ENCODE measurements around the gene CRYBA1.

CRYBA1 gene

DNA sequence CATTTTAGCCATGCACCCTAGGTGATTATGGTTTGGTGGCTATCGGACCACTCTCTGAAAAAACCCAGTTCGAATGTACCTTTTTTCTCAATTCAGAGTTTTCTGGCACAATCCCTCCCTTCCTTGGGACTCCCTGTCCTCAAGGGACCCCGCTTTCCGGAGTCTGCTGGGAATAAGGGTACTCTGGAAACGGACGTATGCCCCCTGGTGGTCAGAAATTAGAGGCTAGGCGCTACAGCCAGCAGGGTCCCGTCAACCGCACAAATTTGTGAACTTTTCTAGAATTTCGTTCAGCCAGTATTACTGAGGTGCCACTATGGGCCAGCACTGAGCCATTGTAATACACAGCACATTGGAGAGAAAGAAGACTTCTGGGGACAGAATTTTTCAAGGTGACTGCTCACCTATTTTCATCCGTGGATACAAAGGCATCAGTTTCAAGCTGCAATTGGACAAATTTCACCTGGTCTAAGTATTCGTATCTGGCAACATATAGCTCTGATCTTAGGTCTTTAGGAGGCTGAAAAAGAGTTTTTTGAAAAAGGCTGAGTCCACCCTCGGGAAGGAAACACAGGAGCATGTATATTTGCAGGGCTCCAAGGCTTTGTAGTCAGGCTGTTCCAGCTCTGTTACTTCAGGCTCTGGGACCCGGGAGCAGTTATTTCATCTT lies 27.1 kb upstream of the CRYBA1 start:
- TF ChIP-seq FOXP2 (optimal IDR thresholded peaks at IDR 0.05; ENCODE audit: borderline replicate concordance, extremely low read depth, extremely low read length, insufficient read depth) (no peak), POLR2AphosphoS5 (IDR thresholded peaks at IDR 0.05; ENCODE audit: low read depth, low read length) (no peak), SIN3A (IDR thresholded peaks at IDR 0.05; ENCODE audit: borderline replicate concordance, insufficient read depth, low read length) (no peak), TAF1 (IDR thresholded peaks at IDR 0.05; ENCODE audit: borderline replicate concordance, insufficient read depth, low read length) (no peak), REST (IDR thresholded peaks at IDR 0.05; ENCODE audit: insufficient read depth in 1 of 2, low read depth in 2 of 2, low read length in 2 of 2) (no peak)

DNA sequence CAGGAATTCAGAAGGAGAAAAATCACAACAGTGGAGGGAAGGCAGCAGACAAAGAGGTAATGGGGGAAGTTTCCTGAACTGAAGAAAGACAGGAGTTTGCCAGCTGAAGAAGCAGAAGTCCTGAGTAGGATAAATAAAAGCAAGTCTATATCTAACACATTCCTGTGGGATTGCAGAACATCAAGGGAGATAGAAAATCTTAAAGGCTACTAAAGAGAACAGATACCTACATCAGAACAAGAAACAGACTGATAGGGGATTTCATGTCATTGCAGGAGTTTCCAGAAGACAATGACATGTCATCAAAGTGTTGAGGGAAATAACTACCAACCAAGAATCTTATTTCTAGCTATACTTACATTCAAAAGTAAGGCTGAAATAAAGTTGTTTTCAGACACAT lies 21.3 kb upstream of the CRYBA1 start:
- TF ChIP-seq SIN3A (IDR thresholded peaks at IDR 0.05; ENCODE audit: borderline replicate concordance, insufficient read depth, low read length) (no peak), FOXP2 (optimal IDR thresholded peaks at IDR 0.05; ENCODE audit: borderline replicate concordance, extremely low read depth, extremely low read length, insufficient read depth) (no peak), POLR2AphosphoS5 (IDR thresholded peaks at IDR 0.05; ENCODE audit: low read depth, low read length) (no peak), REST (IDR thresholded peaks at IDR 0.05; ENCODE audit: insufficient read depth in 1 of 2, low read depth in 2 of 2, low read length in 2 of 2) (no peak), TAF1 (IDR thresholded peaks at IDR 0.05; ENCODE audit: borderline replicate concordance, insufficient read depth, low read length) (no peak)

DNA sequence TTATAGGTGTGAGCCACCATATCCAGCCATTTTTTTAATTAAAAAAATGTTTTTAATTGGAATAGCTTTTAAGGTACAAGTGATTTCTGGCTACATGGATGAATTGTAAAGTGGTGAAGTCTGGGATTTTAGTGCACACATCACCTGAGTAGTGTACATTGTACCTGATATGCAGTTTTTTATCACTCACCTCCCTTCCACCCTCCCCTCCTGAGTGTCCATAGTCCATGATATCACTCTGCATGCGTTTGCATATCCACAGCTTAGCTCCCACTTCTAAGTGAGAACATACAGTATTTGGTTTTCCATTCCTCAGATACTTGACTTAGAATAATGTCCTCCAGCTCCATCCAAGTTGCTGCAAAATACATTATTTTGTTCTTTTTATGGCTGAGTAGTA lies 13.4 kb upstream of the CRYBA1 start:
- no peak for TF ChIP-seq TAF1 (IDR thresholded peaks at IDR 0.05; ENCODE audit: borderline replicate concordance, insufficient read depth, low read length)

DNA sequence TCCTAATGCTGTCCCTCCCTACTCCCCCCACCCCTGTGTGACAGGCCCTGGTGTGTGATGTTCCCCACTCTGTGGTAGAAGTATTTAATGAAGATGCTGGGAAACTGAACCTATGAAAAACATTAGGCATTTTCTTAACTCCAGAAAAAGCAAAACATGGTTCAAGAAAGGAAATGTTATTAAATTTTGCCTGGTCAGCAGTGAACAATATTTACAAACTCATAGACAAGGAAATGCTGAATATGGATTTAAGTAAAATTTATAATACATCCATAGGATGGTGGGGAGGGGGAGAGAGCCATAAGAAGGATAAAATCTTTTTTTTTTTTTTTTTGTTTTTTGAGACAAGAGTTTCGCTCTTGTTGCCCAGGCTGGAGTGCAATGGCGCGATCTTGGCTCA lies 10.8 kb upstream of the CRYBA1 start:
- TF ChIP-seq REST (IDR thresholded peaks at IDR 0.05; ENCODE audit: insufficient read depth in 1 of 2, low read depth in 2 of 2, low read length in 2 of 2): no peak
- TF ChIP-seq TAF1 (IDR thresholded peaks at IDR 0.05; ENCODE audit: borderline replicate concordance, insufficient read depth, low read length): no peak
- no peak for TF ChIP-seq SIN3A (IDR thresholded peaks at IDR 0.05; ENCODE audit: borderline replicate concordance, insufficient read depth, low read length)
- TF ChIP-seq POLR2AphosphoS5 (IDR thresholded peaks at IDR 0.05; ENCODE audit: low read depth, low read length): no peak
- TF ChIP-seq FOXP2 (optimal IDR thresholded peaks at IDR 0.05; ENCODE audit: borderline replicate concordance, extremely low read depth, extremely low read length, insufficient read depth): no peak

GRCh38 chr17:29237476-29238132 lies 9.1 kb upstream of the CRYBA1 start:
- no peak for TF ChIP-seq POLR2AphosphoS5 (IDR thresholded peaks at IDR 0.05; ENCODE audit: low read depth, low read length)
- TF ChIP-seq SIN3A (IDR thresholded peaks at IDR 0.05; ENCODE audit: borderline replicate concordance, insufficient read depth, low read length): no peak
- no peak for TF ChIP-seq REST (IDR thresholded peaks at IDR 0.05; ENCODE audit: insufficient read depth in 1 of 2, low read depth in 2 of 2, low read length in 2 of 2)
- TF ChIP-seq TAF1 (IDR thresholded peaks at IDR 0.05; ENCODE audit: borderline replicate concordance, insufficient read depth, low read length): no peak
- TF ChIP-seq FOXP2 (optimal IDR thresholded peaks at IDR 0.05; ENCODE audit: borderline replicate concordance, extremely low read depth, extremely low read length, insufficient read depth): no peak

Measured in PFSK-1 (cell line).